Measurements from ENCODE around the gene PPIB. TPM values are rescaled to one million over a fixed set of nuclear protein-coding genes. Genes with fewer than 3 reads are reported as not detected.

PPIB gene
- total RNA-seq, 1 experiment from 2014 or later: 458 TPM

GRCh38 chr15:64163659-64164362, 989 bp upstream of the PPIB start:
- ChIA-PET CTCF (interaction anchor here (0.6 to 3.1 kb wide), 5 partner anchors 10 to 193 kb away, joined by 3 to 19 read pairs (median 5); partner anchors contain the start of genes CIAO2A and CSNK1G1), POLR2A (interaction anchor here (0.9 to 1.6 kb wide), 3 partner anchors 11 to 662 kb away, joined by 3 to 5 read pairs (median 3); partner anchors contain the start of genes CIAO2A and PIF1)
- H3K9me3 Mint-ChIP-seq (ENCODE audit: unreplicated experiment): no peaks in the 10 kb centered on the region
- no peaks in the 10 kb centered on the region for H3K9me3 ChIP-seq
- peak overlapping the region; percentile 41 for H3K4me3 ChIP-seq (ENCODE audit: low read depth, low read length)
- H3K4me3 Mint-ChIP-seq (ENCODE audit: unreplicated experiment): peak overlapping the region; percentile 77
- H3K4me1 ChIP-seq: peaks cover 4% of the 10 kb centered on the region; the same call in 1 of the 2 replicates
- no peaks in the 10 kb centered on the region for H3K27me3 ChIP-seq (replicated peaks; ENCODE audit: control insufficient read depth, insufficient read depth, low read length)
- TF ChIP-seq CTCF (IDR thresholded peaks at IDR 0.05; ENCODE audit: insufficient read depth in 1 of 2, low read depth in 1 of 2, low read length in 1 of 2, severe bottlenecking in 1 of 2, unreplicated experiment in 1 of 2): no peak
- H3K36me3 Mint-ChIP-seq (ENCODE audit: insufficient read depth, unreplicated experiment): peaks cover 25% of the 10 kb centered on the region
- H3K36me3 ChIP-seq (ENCODE audit: control insufficient read depth, insufficient read depth, low read length): no peaks in the 10 kb centered on the region; the same call in 1 of the 2 replicates
- no peak for DNase-seq
- no peaks in the 10 kb centered on the region for H3K27me3 Mint-ChIP-seq (ENCODE audit: insufficient read depth, unreplicated experiment)
- no peaks in the 10 kb centered on the region for H3K4me1 Mint-ChIP-seq (ENCODE audit: low read depth, unreplicated experiment)
- no TSS peak for BruUV-seq (replicated peaks)
- intact Hi-C loops (cut with micrococcal nuclease; ENCODE audit: unreplicated experiment): loop anchor here (1.0 kb wide), 1 partner anchor 30 kb away; no protein-coding TSS in a partner anchor
- peak overlapping the region; percentile 89 for H3K27ac Mint-ChIP-seq (ENCODE audit: unreplicated experiment)

DNA sequence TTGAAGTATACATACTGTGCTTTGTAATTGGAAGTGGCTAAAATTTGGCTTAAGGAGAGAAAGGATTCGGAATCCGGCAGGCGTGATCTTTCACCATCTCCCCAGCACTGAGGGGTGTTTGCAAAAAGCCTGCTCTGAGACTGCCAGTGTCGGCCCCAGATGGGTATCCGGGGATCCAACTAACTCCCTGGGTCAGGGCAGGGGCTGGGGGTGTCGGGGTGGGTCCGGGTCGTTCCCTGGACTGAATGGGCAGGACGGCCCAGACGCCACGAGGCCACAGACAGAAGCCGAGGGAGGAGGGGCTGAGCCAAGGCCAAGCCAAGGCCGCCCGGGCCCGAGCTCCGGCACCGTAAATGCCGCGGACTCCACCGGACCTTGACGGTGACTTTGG, 349 bp downstream of the PPIB start:
- Histone ChIP-seq H3K4me3 (ENCODE audit: low read depth, low read length) (peak overlapping the region; percentile 74), H3K36me3 (ENCODE audit: control insufficient read depth, insufficient read depth, low read length) (no peaks in the 10 kb centered on the region; the same call in 1 of the 2 replicates), H3K4me1 (peaks cover 4% of the 10 kb centered on the region; the same call in 1 of the 2 replicates), H3K9me3 (no peaks in the 10 kb centered on the region), H3K27me3 (replicated peaks; ENCODE audit: control insufficient read depth, insufficient read depth, low read length) (no peaks in the 10 kb centered on the region)
- peaks cover 38% of the 10 kb centered on the region for H3K36me3 Mint-ChIP-seq (ENCODE audit: insufficient read depth, unreplicated experiment)
- H3K4me1 Mint-ChIP-seq (ENCODE audit: low read depth, unreplicated experiment): no peaks in the 10 kb centered on the region
- no peaks in the 10 kb centered on the region for H3K9me3 Mint-ChIP-seq (ENCODE audit: unreplicated experiment)
- peak overlapping the region; percentile 77 for H3K4me3 Mint-ChIP-seq (ENCODE audit: unreplicated experiment)
- ChIA-PET CTCF (interaction anchor here (0.6 to 3.1 kb wide), 4 partner anchors 9 to 271 kb away, joined by 4 to 19 read pairs (median 12); no protein-coding TSS in a partner anchor), POLR2A (interaction anchor here (1.2 to 1.6 kb wide), 2 partner anchors 9 to 69 kb away, joined by 3 to 5 read pairs; partner anchors contain the start of gene CIAO2A)
- TF ChIP-seq CTCF (IDR thresholded peaks at IDR 0.05; ENCODE audit: insufficient read depth in 1 of 2, low read depth in 1 of 2, low read length in 1 of 2, severe bottlenecking in 1 of 2, unreplicated experiment in 1 of 2): no peak
- no TSS peak for BruUV-seq (replicated peaks)
- H3K27ac Mint-ChIP-seq (ENCODE audit: unreplicated experiment): peak overlapping the region; percentile 73
- no peak for DNase-seq
- no peaks in the 10 kb centered on the region for H3K27me3 Mint-ChIP-seq (ENCODE audit: insufficient read depth, unreplicated experiment)
- intact Hi-C loops (cut with micrococcal nuclease; ENCODE audit: unreplicated experiment): no loop called here

GRCh38 chr15:64161688-64162477, 939 bp downstream of the PPIB start:
- Histone ChIP-seq H3K4me3 (ENCODE audit: low read depth, low read length) (peak overlapping the region; percentile 74), H3K27me3 (replicated peaks; ENCODE audit: control insufficient read depth, insufficient read depth, low read length) (no peaks in the 10 kb centered on the region), H3K36me3 (ENCODE audit: control insufficient read depth, insufficient read depth, low read length) (no peaks in the 10 kb centered on the region; the same call in 1 of the 2 replicates), H3K9me3 (no peaks in the 10 kb centered on the region), H3K4me1 (peaks cover 4% of the 10 kb centered on the region; the same call in 1 of the 2 replicates)
- intact Hi-C loops (cut with micrococcal nuclease; ENCODE audit: unreplicated experiment): no loop called here
- no peak for DNase-seq
- Mint-ChIP-seq H3K4me1 (ENCODE audit: low read depth, unreplicated experiment) (no peaks in the 10 kb centered on the region), H3K36me3 (ENCODE audit: insufficient read depth, unreplicated experiment) (peaks cover 44% of the 10 kb centered on the region), H3K27ac (ENCODE audit: unreplicated experiment) (peak overlapping the region; percentile 73), H3K27me3 (ENCODE audit: insufficient read depth, unreplicated experiment) (no peaks in the 10 kb centered on the region), H3K4me3 (ENCODE audit: unreplicated experiment) (peak overlapping the region; percentile 77), H3K9me3 (ENCODE audit: unreplicated experiment) (no peaks in the 10 kb centered on the region)
- TF ChIP-seq CTCF (IDR thresholded peaks at IDR 0.05; ENCODE audit: insufficient read depth in 1 of 2, low read depth in 1 of 2, low read length in 1 of 2, severe bottlenecking in 1 of 2, unreplicated experiment in 1 of 2): no peak
- CTCF ChIA-PET: interaction anchor here (1.7 to 3.1 kb wide), 2 partner anchors 8 to 32 kb away, joined by 18 to 19 read pairs; no protein-coding TSS in a partner anchor
- POLR2A ChIA-PET: interaction anchor here (1.6 kb wide), 1 partner anchor 68 kb away, joined by 5 read pairs; the partner anchor contains the start of gene CIAO2A
- TSS peak; percentile 74 for BruUV-seq (replicated peaks)
